Measurements from ENCODE around the gene STK38.

- TF ChIP-seq CTCF (IDR thresholded peaks at IDR 0.05): no peak
- TF ChIP-seq POLR2A (IDR thresholded peaks at IDR 0.05): no peak
- no peak for TF ChIP-seq POLR2AphosphoS5 (IDR thresholded peaks at IDR 0.05)
Measured at GRCh38 chr6:36544228-36544627, 3.1 kb downstream of the STK38 start.
